ENCODE measurements around the gene COQ8A.

The COQ8A gene

DNA sequence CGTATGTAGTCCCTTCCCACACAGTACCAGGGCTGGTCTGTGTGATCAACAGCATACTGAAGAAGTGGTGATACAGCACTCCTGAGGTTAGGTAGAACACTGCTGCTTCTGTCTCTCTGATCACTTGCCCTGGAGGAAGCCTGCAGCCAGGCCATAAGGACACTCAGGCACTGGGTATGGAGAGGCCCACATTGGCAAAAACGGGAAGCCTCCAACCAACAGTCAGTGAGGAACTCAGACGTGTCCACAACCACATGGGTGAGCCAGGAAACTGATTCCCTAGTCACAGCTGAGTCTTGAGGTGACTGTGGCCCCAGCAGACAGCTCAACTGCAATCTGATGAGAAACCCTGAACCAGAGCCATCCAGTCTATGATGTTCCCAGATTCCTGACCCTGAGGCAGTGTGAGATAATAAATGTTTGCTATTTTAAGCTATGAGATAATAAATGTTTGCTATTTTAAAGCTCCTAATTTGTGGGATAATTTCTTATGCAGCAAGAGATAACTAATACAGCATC lies 62.5 kb downstream of the COQ8A start:
- DNase-seq (ENCODE audit: low read depth), result no peak
- H3K4me3 ChIP-seq (ENCODE audit: low read depth, low read length), result no peak overlapping the region
- TF ChIP-seq MYC (IDR thresholded peaks at IDR 0.05; ENCODE audit: low read depth, low read length) (no peak), MAX (IDR thresholded peaks at IDR 0.05; ENCODE audit: low read depth, low read length) (no peak), POLR2A (IDR thresholded peaks at IDR 0.05; ENCODE audit: extremely low read depth, insufficient read length) (no peak), CTCF (IDR thresholded peaks at IDR 0.05; ENCODE audit: low read depth, low read length) (no peak)

DNA sequence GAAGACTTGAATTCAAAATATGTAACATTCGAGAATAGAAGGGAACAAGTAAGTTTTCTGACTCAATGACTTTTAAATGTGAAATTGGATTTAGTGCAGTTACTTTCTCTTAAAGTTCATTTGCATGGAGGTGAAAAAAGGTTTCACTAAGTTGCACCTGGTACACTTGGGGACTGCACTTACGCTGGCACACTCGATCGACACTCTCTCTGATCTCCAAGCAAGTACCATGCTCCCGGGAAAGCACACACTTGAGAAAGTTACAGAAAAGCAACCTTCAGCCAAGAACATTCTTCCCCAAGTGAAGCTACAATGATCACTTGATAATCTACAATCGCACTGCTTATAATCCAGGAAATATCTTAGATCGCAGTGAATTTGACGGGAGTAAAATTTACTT lies 63.1 kb downstream of the COQ8A start:
- no peak for TF ChIP-seq CTCF (IDR thresholded peaks at IDR 0.05; ENCODE audit: low read depth, low read length)
- TF ChIP-seq MYC (IDR thresholded peaks at IDR 0.05; ENCODE audit: low read depth, low read length), result no peak
- no peak for TF ChIP-seq POLR2A (IDR thresholded peaks at IDR 0.05; ENCODE audit: extremely low read depth, insufficient read length)
- TF ChIP-seq MAX (IDR thresholded peaks at IDR 0.05; ENCODE audit: low read depth, low read length), result no peak
- no peak for DNase-seq (ENCODE audit: low read depth)
- H3K4me3 ChIP-seq (ENCODE audit: low read depth, low read length), result no peak overlapping the region

DNA sequence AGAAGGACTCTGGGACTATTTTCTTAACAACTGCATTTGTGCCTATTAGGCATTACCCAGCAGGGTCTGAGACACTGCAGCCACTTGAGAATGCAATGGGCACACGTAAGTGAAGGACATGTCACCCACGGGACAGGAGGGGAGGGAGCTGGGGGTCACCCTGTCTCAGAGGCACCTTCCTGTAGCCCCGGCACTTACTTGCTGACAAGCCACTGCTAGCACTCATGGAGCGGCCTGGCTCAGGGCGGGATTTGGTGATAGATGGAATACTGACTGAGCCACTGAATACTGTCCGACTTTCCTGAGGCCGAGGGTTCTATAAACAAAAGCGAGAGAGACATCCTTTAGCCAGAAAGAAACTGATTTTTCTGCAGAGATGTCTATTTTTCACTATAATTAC lies 64.7 kb downstream of the COQ8A start:
- no peak overlapping the region for H3K4me3 ChIP-seq (ENCODE audit: low read depth, low read length)
- DNase-seq (ENCODE audit: low read depth), result no peak
- TF ChIP-seq MYC (IDR thresholded peaks at IDR 0.05; ENCODE audit: low read depth, low read length), result no peak
- no peak for TF ChIP-seq POLR2A (IDR thresholded peaks at IDR 0.05; ENCODE audit: extremely low read depth, insufficient read length)
- TF ChIP-seq CTCF (IDR thresholded peaks at IDR 0.05; ENCODE audit: low read depth, low read length), result no peak
- no peak for TF ChIP-seq MAX (IDR thresholded peaks at IDR 0.05; ENCODE audit: low read depth, low read length)

DNA sequence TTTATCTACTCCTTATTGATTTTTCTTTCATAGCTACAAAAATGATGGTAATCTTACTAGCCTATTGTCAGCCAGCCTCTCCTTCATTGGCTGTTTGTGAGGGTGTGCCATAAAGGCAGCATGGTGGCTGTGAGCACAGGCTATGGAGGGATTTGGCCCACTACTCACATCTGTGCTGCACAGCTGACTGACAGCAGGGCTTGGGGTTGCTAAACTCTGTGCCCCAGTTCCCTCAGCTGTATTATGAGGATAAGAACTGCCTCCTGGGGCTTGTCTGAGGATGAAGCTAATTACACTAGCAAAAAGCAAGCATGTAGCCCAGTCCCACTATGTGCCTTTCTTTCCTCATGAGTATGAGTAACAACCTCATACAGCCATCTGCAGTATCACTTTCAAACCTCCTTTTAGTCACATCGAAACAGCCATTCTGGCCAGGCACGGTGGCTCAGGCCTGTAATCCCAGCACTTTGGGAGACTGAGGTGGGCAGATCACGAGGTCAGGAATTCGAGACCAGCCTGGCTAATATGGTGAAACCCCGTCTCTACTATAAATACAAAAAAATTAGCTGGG lies 66.2 kb downstream of the COQ8A start:
- TF ChIP-seq CTCF (IDR thresholded peaks at IDR 0.05; ENCODE audit: low read depth, low read length) (no peak), POLR2A (IDR thresholded peaks at IDR 0.05; ENCODE audit: extremely low read depth, insufficient read length) (no peak), MYC (IDR thresholded peaks at IDR 0.05; ENCODE audit: low read depth, low read length) (no peak), MAX (IDR thresholded peaks at IDR 0.05; ENCODE audit: low read depth, low read length) (no peak)
- H3K4me3 ChIP-seq (ENCODE audit: low read depth, low read length), result no peak overlapping the region
- DNase-seq (ENCODE audit: low read depth), result no peak

- TF ChIP-seq CTCF (IDR thresholded peaks at IDR 0.05; ENCODE audit: low read depth, low read length) (no peak), MYC (IDR thresholded peaks at IDR 0.05; ENCODE audit: low read depth, low read length) (no peak), MAX (IDR thresholded peaks at IDR 0.05; ENCODE audit: low read depth, low read length) (no peak), POLR2A (IDR thresholded peaks at IDR 0.05; ENCODE audit: extremely low read depth, insufficient read length) (no peak)
- DNase-seq (ENCODE audit: low read depth), result no peak
- no peak overlapping the region for H3K4me3 ChIP-seq (ENCODE audit: low read depth, low read length)
Measured at GRCh38 chr1:227009937-227010336, 69.8 kb downstream of the COQ8A start.

Measured in NB4 (cell line).